Measurements from ENCODE around the gene E2F6. TPM values are rescaled to one million over a fixed set of nuclear protein-coding genes. Genes with fewer than 3 reads are reported as not detected.

The E2F6 gene
- polyA plus RNA-seq, 4 donors, result 4.6 to 15.3 (median 5.7) TPM

GRCh38 chr2:11498543-11499034, 32.6 kb upstream of the E2F6 start:
- Histone ChIP-seq H3K27me3 (ENCODE audit: control insufficient read depth in 3 of 3, insufficient read depth in 3 of 3, low read length in 3 of 3) (peaks cover 0 to 9% (median 0%) of the 10 kb centered on the region in 3 donors), H3K4me3 (ENCODE audit: low read depth in 1 of 3, low read length in 3 of 3) (no peak overlapping the region), H3K9me3 (ENCODE audit: control insufficient read depth in 2 of 2, insufficient read depth in 1 of 2, low read depth in 1 of 2, low read length in 1 of 2) (peaks cover 0 to 3% of the 10 kb centered on the region in 2 donors), H3K4me1 (ENCODE audit: control insufficient read depth in 3 of 3, insufficient read depth in 2 of 3, low read depth in 1 of 3, low read length in 2 of 3) (no peaks in the 10 kb centered on the region), H3K27ac (ENCODE audit: low read depth in 1 of 3, low read length in 2 of 3) (no peak overlapping the region), H3K36me3 (ENCODE audit: control insufficient read depth in 3 of 3, insufficient read depth in 2 of 3, low read depth in 1 of 3, low read length in 3 of 3) (no peaks in the 10 kb centered on the region)
- no peak for FAIRE-seq
- DNase-seq, result no peak
- 26 to 41% (median 26%) methylated on average over 9 of the region's 9 CpGs for WGBS, 3 donors

- Histone ChIP-seq H3K27me3 (ENCODE audit: control insufficient read depth in 3 of 3, insufficient read depth in 3 of 3, low read length in 3 of 3) (peaks cover 0 to 12% (median 0%) of the 10 kb centered on the region in 3 donors), H3K27ac (ENCODE audit: low read depth in 1 of 3, low read length in 2 of 3) (no peak overlapping the region), H3K9me3 (ENCODE audit: control insufficient read depth in 2 of 2, insufficient read depth in 1 of 2, low read depth in 1 of 2, low read length in 1 of 2) (no peaks in the 10 kb centered on the region), H3K4me1 (ENCODE audit: control insufficient read depth in 3 of 3, insufficient read depth in 2 of 3, low read depth in 1 of 3, low read length in 2 of 3) (no peaks in the 10 kb centered on the region), H3K36me3 (ENCODE audit: control insufficient read depth in 3 of 3, insufficient read depth in 2 of 3, low read depth in 1 of 3, low read length in 3 of 3) (no peaks in the 10 kb centered on the region), H3K4me3 (ENCODE audit: low read depth in 1 of 3, low read length in 3 of 3) (no peak overlapping the region)
- DNase-seq (no peak), FAIRE-seq (no peak)
- WGBS, 3 donors, result 62 to 70% (median 67%) methylated on average over 30 of the region's 30 CpGs
These were observed 30.1 kb upstream of the E2F6 start for GRCh38 chr2:11495844-11496681.

DNA sequence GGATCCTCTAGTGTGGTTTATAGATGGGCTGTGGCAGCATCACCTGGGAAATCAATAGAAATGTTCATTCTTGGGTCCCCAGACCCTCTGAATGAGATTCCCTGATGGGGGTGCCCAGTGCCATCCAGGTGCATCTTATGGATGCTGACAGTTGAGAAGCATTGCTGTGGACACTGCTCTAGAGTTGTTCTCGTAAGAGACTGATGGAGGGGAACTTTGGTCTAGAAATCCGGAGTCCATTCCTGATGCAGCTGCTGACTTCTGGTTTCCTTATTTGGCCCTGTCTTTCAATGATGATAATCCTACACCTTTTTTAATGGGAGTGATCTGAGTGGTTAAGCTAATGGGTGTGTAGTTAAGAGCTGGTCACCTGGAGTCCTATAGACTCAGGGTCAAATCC, 28.3 kb upstream of the E2F6 start:
- DNase-seq (no peak), FAIRE-seq (no peak)
- H3K27me3 ChIP-seq (ENCODE audit: control insufficient read depth in 3 of 3, insufficient read depth in 3 of 3, low read length in 3 of 3), result peaks cover 0 to 10% (median 0%) of the 10 kb centered on the region in 3 donors
- 47 to 76% (median 58%) methylated on average over 2 of the region's 2 CpGs for whole genome bisulfite sequencing, 3 donors
- H3K4me1 ChIP-seq (ENCODE audit: control insufficient read depth in 3 of 3, insufficient read depth in 2 of 3, low read depth in 1 of 3, low read length in 2 of 3), result no peaks in the 10 kb centered on the region
- H3K4me3 ChIP-seq (ENCODE audit: low read depth in 1 of 3, low read length in 3 of 3), result no peak overlapping the region
- no peak overlapping the region for H3K27ac ChIP-seq (ENCODE audit: low read depth in 1 of 3, low read length in 2 of 3)
- no peaks in the 10 kb centered on the region for H3K9me3 ChIP-seq (ENCODE audit: control insufficient read depth in 2 of 2, insufficient read depth in 1 of 2, low read depth in 1 of 2, low read length in 1 of 2)
- no peaks in the 10 kb centered on the region for H3K36me3 ChIP-seq (ENCODE audit: control insufficient read depth in 3 of 3, insufficient read depth in 2 of 3, low read depth in 1 of 3, low read length in 3 of 3)

- H3K4me1 ChIP-seq (ENCODE audit: control insufficient read depth in 3 of 3, insufficient read depth in 2 of 3, low read depth in 1 of 3, low read length in 2 of 3), result no peaks in the 10 kb centered on the region
- DNase-seq, result no peak
- 88 to 93% (median 90%) methylated on average over 6 of the region's 6 CpGs for WGBS, 3 donors
- no peak overlapping the region for H3K4me3 ChIP-seq (ENCODE audit: low read depth in 1 of 3, low read length in 3 of 3)
- H3K36me3 ChIP-seq (ENCODE audit: control insufficient read depth in 3 of 3, insufficient read depth in 2 of 3, low read depth in 1 of 3, low read length in 3 of 3), result no peaks in the 10 kb centered on the region
- no peak overlapping the region for H3K27ac ChIP-seq (ENCODE audit: low read depth in 1 of 3, low read length in 2 of 3)
- H3K27me3 ChIP-seq (ENCODE audit: control insufficient read depth in 3 of 3, insufficient read depth in 3 of 3, low read length in 3 of 3), result peaks cover 0 to 10% (median 0%) of the 10 kb centered on the region in 3 donors
- no peaks in the 10 kb centered on the region for H3K9me3 ChIP-seq (ENCODE audit: control insufficient read depth in 2 of 2, insufficient read depth in 1 of 2, low read depth in 1 of 2, low read length in 1 of 2)
- no peak for FAIRE-seq
These were observed 27.3 kb upstream of the E2F6 start for GRCh38 chr2:11493282-11493681.

- 79 to 100% (median 92%) methylated on average over 1 of the region's 1 CpG for WGBS, 3 donors
- H3K4me1 ChIP-seq (ENCODE audit: control insufficient read depth in 3 of 3, insufficient read depth in 2 of 3, low read depth in 1 of 3, low read length in 2 of 3), result no peaks in the 10 kb centered on the region
- no peak for FAIRE-seq
- H3K36me3 ChIP-seq (ENCODE audit: control insufficient read depth in 3 of 3, insufficient read depth in 2 of 3, low read depth in 1 of 3, low read length in 3 of 3), result no peaks in the 10 kb centered on the region
- H3K27ac ChIP-seq (ENCODE audit: low read depth in 1 of 3, low read length in 2 of 3), result no peak overlapping the region
- peaks cover 0 to 10% (median 0%) of the 10 kb centered on the region in 3 donors for H3K27me3 ChIP-seq (ENCODE audit: control insufficient read depth in 3 of 3, insufficient read depth in 3 of 3, low read length in 3 of 3)
- DNase-seq, result no peak
- no peaks in the 10 kb centered on the region for H3K9me3 ChIP-seq (ENCODE audit: control insufficient read depth in 2 of 2, insufficient read depth in 1 of 2, low read depth in 1 of 2, low read length in 1 of 2)
- no peak overlapping the region for H3K4me3 ChIP-seq (ENCODE audit: low read depth in 1 of 3, low read length in 3 of 3)
These were observed 26.8 kb upstream of the E2F6 start for GRCh38 chr2:11492720-11493119.

GRCh38 chr2:11492244-11492643, 26.3 kb upstream of the E2F6 start:
- Histone ChIP-seq H3K27ac (ENCODE audit: low read depth in 1 of 3, low read length in 2 of 3) (no peak overlapping the region), H3K36me3 (ENCODE audit: control insufficient read depth in 3 of 3, insufficient read depth in 2 of 3, low read depth in 1 of 3, low read length in 3 of 3) (no peaks in the 10 kb centered on the region), H3K27me3 (ENCODE audit: control insufficient read depth in 3 of 3, insufficient read depth in 3 of 3, low read length in 3 of 3) (peaks cover 0 to 10% (median 0%) of the 10 kb centered on the region in 3 donors), H3K9me3 (ENCODE audit: control insufficient read depth in 2 of 2, insufficient read depth in 1 of 2, low read depth in 1 of 2, low read length in 1 of 2) (no peaks in the 10 kb centered on the region), H3K4me1 (ENCODE audit: control insufficient read depth in 3 of 3, insufficient read depth in 2 of 3, low read depth in 1 of 3, low read length in 2 of 3) (no peaks in the 10 kb centered on the region), H3K4me3 (ENCODE audit: low read depth in 1 of 3, low read length in 3 of 3) (no peak overlapping the region)
- FAIRE-seq, result no peak
- DNase-seq, result no peak
- WGBS, 3 donors, result 71 to 91% (median 84%) methylated on average over 3 of the region's 3 CpGs

- Histone ChIP-seq H3K4me3 (ENCODE audit: low read depth in 1 of 3, low read length in 3 of 3) (no peak overlapping the region), H3K27me3 (ENCODE audit: control insufficient read depth in 3 of 3, insufficient read depth in 3 of 3, low read length in 3 of 3) (peaks cover 0 to 10% (median 0%) of the 10 kb centered on the region in 3 donors), H3K27ac (ENCODE audit: low read depth in 1 of 3, low read length in 2 of 3) (no peak overlapping the region), H3K4me1 (ENCODE audit: control insufficient read depth in 3 of 3, insufficient read depth in 2 of 3, low read depth in 1 of 3, low read length in 2 of 3) (no peaks in the 10 kb centered on the region), H3K36me3 (ENCODE audit: control insufficient read depth in 3 of 3, insufficient read depth in 2 of 3, low read depth in 1 of 3, low read length in 3 of 3) (no peaks in the 10 kb centered on the region), H3K9me3 (ENCODE audit: control insufficient read depth in 2 of 2, insufficient read depth in 1 of 2, low read depth in 1 of 2, low read length in 1 of 2) (no peaks in the 10 kb centered on the region)
- FAIRE-seq (no peak), DNase-seq (no peak)
- WGBS, 3 donors, result 61 to 66% (median 64%) methylated on average over 3 of the region's 3 CpGs
These were observed 25.5 kb upstream of the E2F6 start for GRCh38 chr2:11491348-11491933.

- FAIRE-seq, result no peak
- WGBS, 3 donors, result 84 to 90% (median 86%) methylated on average over 5 of the region's 5 CpGs
- Histone ChIP-seq H3K36me3 (ENCODE audit: control insufficient read depth in 3 of 3, insufficient read depth in 2 of 3, low read depth in 1 of 3, low read length in 3 of 3) (no peaks in the 10 kb centered on the region), H3K4me1 (ENCODE audit: control insufficient read depth in 3 of 3, insufficient read depth in 2 of 3, low read depth in 1 of 3, low read length in 2 of 3) (no peaks in the 10 kb centered on the region), H3K4me3 (ENCODE audit: low read depth in 1 of 3, low read length in 3 of 3) (no peak overlapping the region), H3K27me3 (ENCODE audit: control insufficient read depth in 3 of 3, insufficient read depth in 3 of 3, low read length in 3 of 3) (peaks cover 0 to 3% (median 0%) of the 10 kb centered on the region in 3 donors), H3K27ac (ENCODE audit: low read depth in 1 of 3, low read length in 2 of 3) (no peak overlapping the region), H3K9me3 (ENCODE audit: control insufficient read depth in 2 of 2, insufficient read depth in 1 of 2, low read depth in 1 of 2, low read length in 1 of 2) (no peaks in the 10 kb centered on the region)
- DNase-seq, result no peak
These were observed 24.2 kb upstream of the E2F6 start for GRCh38 chr2:11490194-11490593.
